22Rv1 (cell line): ENCODE data around the gene SORCS2.

ENCODE experiments used
- CTCF ChIP-seq: fragments of 450-650 bp; IDR thresholded peaks from 2 replicates; pipeline ENCODE4 v1.5.1; 2017; ENCODE audit warnings: mild to moderate bottlenecking
- ZFX ChIP-seq: fragments of 450-650 bp; IDR thresholded peaks from 2 replicates; pipeline ENCODE4 v1.6.1; 2017; ENCODE audit warnings: antibody characterized with exemption, borderline replicate concordance

- TF ChIP-seq CTCF: no peak
- no peak for TF ChIP-seq ZFX
Observed at GRCh38 chr4:7741946-7742806, 549.8 kb downstream of the SORCS2 start.
